Smooth muscle cell (in vitro differentiated cells): ENCODE results near the gene PRKAG2. TPM values are rescaled to one million over a fixed set of nuclear protein-coding genes. Genes with fewer than 3 reads are reported as not detected.

ENCODE experiments used
- DNase-seq: peaks from one replicate; lab custom pipeline; 2025; ENCODE audit not compliant: unreplicated experiment; lab: John Stamatoyannopoulos, UW
- H2AFZ ChIP-seq: fragments of 200-600 bp; sonication (generic); 2 replicates; pipeline ENCODE4 v1.6.0; 2016; ENCODE audit warnings: antibody characterized with exemption, low read depth, mild to moderate bottlenecking
- H3F3A ChIP-seq: fragments of 200-600 bp; sonication (generic); 2 replicates; pipeline ENCODE4 v1.6.0; 2017; ENCODE audit warnings: antibody characterized with exemption, low read depth
- H3K27ac ChIP-seq: fragments of 200-600 bp; sonication (generic); 2 replicates; pipeline ENCODE4 v1.5.1; 2016; ENCODE audit warnings: low read depth, mild to moderate bottlenecking
- H3K27me3 ChIP-seq: fragments of 200-600 bp; sonication (generic); 2 replicates; pipeline ENCODE4 v1.6.1; 2016; ENCODE audit warnings: low read depth, mild to moderate bottlenecking
- H3K36me3 ChIP-seq: fragments of 200-600 bp; sonication (generic); 2 replicates; pipeline ENCODE4 v1.5.1; 2016; ENCODE audit warnings: low read depth
- H3K4me1 ChIP-seq: fragments of 200-600 bp; sonication (generic); 2 replicates; pipeline ENCODE4 v1.5.1; 2016; ENCODE audit warnings: low read depth
- H3K4me2 ChIP-seq: fragments of 200-600 bp; sonication (generic); 2 replicates; pipeline ENCODE4 v1.6.0; 2016; ENCODE audit warnings: mild to moderate bottlenecking
- H3K4me3 ChIP-seq: fragments of 200-600 bp; sonication (generic); 2 replicates; pipeline ENCODE4 v1.5.1; 2016; ENCODE audit warnings: mild to moderate bottlenecking
- H3K79me2 ChIP-seq: fragments of 200-600 bp; sonication (generic); 2 replicates; pipeline ENCODE4 v1.6.0; 2016; ENCODE audit warnings: low read depth, mild to moderate bottlenecking
- H3K9ac ChIP-seq: fragments of 200-600 bp; sonication (generic); 2 replicates; pipeline ENCODE4 v1.6.0; 2016; ENCODE audit warnings: low read depth
- H3K9me3 ChIP-seq: fragments of 200-600 bp; sonication (generic); replicated peaks from 2 replicates; pipeline ENCODE4 v1.5.1; 2016; ENCODE audit warnings: low read depth
- H4K20me1 ChIP-seq: fragments of 200-600 bp; sonication (generic); 2 replicates; pipeline ENCODE4 v1.6.0; 2016; ENCODE audit warnings: low read depth
- WGBS: methylation state at CpG from one replicate; pipeline ENCODE4 v1.1.7; 2016; ENCODE audit warnings: low lambda C conversion rate; 5-methylcytosine and 5-hydroxymethylcytosine counted together
- polyA plus RNA-seq: library from polyadenylated mRNA; unstranded; fragments of >200 nt; fragmentation: Nextera tagmentation; extraction: Ambion mirVana; gene quantifications from 2 replicates; pipeline ENCODE4 v1.2.1, GENCODE V29; 2016
- total RNA-seq: library from RNA; depleted of rRNA; stranded (reverse); fragments of >200 nt; gene quantifications from 2 replicates; pipeline ENCODE4 v1.2.3, GENCODE V29; 2014
- TF ChIP-seq, protein P1 (sequence below): fragments of 200-600 bp; sonication (generic); IDR thresholded peaks from 2 replicates; pipeline ENCODE4 v1.5.1; 2017; ENCODE audit warnings: borderline replicate concordance, mild to moderate bottlenecking, antibody characterized with exemption; ENCODE audit not compliant: insufficient read depth, poor library complexity, severe bottlenecking

The PRKAG2 gene
- total and polyA plus RNA-seq, 2 experiments from 2014 or later = 3.5 to 3.9 TPM

DNA sequence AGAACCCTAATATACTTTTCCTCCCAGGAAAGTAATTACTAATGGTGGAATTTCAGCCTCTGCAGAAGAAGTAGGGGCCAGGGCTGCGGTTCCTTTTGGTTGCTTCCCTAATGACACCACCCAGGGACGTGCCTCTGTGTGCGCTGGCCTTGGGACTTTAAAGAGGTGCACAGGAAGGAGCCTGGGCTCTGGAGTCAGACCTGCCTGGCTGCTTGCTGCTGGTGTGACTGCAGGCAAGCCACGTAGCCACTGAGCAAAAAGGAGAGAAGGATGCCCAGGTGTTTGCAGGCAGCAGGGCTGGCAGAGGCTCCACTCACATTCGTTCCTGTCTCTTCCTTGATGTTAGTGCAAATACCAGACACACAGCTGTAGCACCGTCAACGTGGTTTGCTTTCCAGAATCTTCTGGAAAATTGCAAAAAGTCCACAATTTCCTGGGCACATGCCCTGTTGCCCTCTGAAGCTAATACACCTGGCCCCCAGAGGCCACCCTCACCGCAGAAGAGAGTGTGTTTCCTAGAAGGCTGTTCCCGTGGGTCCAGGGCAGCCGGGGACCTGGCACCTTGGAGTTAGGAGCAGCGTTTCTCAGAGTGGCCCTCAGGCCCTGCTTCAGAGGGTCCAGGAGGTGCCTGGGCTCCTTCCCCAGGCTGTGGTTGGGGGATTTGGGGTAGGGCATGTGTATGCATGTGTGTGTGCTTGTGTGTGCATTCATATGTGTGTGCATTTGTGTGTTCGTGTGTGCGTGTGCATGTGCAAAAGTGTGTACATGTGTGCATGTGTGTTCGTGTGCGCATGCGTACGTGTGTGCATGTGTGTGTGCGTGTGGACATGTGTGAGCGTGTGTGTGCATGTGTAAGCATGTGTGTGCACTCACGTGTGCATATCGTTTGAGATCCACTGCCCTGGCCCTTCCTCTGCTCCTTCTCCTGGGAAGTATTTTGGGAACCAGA, 12.8 kb upstream of the PRKAG2 start:
- Histone ChIP-seq H3F3A (no peaks in the 10 kb centered on the region), H2AFZ (no peak overlapping the region), H3K4me2 (no peak overlapping the region), H3K4me3 (no peak overlapping the region), H3K4me1 (no peaks in the 10 kb centered on the region), H3K9ac (no peak overlapping the region), H3K27ac (no peak overlapping the region), H3K9me3 (no peaks in the 10 kb centered on the region), H3K79me2 (no peaks in the 10 kb centered on the region), H3K36me3 (no peaks in the 10 kb centered on the region), H3K27me3 (peaks cover 26% of the 10 kb centered on the region), H4K20me1 (no peaks in the 10 kb centered on the region)
- 92% methylated on average over 21 of the region's 21 CpGs for WGBS
- DNase-seq = no peak
- TF ChIP-seq, protein P1, sequence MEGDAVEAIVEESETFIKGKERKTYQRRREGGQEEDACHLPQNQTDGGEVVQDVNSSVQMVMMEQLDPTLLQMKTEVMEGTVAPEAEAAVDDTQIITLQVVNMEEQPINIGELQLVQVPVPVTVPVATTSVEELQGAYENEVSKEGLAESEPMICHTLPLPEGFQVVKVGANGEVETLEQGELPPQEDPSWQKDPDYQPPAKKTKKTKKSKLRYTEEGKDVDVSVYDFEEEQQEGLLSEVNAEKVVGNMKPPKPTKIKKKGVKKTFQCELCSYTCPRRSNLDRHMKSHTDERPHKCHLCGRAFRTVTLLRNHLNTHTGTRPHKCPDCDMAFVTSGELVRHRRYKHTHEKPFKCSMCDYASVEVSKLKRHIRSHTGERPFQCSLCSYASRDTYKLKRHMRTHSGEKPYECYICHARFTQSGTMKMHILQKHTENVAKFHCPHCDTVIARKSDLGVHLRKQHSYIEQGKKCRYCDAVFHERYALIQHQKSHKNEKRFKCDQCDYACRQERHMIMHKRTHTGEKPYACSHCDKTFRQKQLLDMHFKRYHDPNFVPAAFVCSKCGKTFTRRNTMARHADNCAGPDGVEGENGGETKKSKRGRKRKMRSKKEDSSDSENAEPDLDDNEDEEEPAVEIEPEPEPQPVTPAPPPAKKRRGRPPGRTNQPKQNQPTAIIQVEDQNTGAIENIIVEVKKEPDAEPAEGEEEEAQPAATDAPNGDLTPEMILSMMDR = no peak

DNA sequence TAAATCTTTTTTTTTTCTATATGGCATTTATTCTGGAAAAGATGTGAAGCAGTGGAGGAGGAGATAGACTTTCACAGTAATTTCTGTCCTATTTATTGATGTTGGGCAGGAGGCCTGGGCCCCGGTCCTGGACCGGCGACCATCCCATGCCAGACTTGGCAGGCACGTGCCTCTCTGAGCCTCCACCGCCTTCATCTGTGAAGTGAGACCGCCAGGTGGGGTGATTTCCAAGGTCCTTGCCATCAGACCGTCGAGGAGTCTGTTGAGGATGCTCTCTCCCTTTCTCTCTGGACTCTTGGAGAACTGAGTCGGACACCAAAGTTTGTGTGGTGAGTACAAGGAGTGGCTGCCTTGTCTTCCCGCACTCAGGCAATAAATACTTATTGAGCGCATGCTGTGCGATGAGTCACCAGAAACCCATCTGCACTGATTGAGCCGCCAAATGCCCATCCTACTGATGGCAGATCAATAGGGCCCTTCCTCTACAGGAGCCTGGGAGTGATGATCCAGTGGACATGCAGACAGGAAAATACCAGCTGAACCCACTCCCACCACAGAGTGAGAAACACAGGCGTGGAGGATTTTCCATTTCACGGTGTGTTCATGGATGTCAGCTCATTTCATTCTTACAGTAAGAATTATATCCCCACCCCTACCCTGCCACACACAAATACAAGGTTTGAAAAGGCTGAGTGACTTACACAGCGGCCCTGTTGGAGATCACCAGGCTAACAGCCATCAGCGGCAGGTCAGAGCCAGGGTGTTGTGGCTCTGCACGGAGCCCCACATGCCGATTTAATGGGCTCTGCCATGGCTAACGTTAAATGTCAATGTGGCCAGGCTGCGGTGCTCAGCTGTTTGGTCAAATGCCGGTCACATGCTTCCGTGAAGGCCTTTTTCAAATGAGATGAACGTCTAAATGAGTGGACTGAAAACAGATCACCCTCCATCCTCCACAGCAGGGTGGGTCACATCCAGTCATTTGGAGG, 11.5 kb upstream of the PRKAG2 start:
- Histone ChIP-seq H3K27ac (no peak overlapping the region), H3K9me3 (no peaks in the 10 kb centered on the region), H4K20me1 (no peaks in the 10 kb centered on the region), H3K36me3 (no peaks in the 10 kb centered on the region), H3F3A (no peaks in the 10 kb centered on the region), H3K4me2 (no peak overlapping the region), H2AFZ (no peak overlapping the region), H3K4me3 (no peak overlapping the region), H3K79me2 (no peaks in the 10 kb centered on the region), H3K9ac (no peak overlapping the region), H3K4me1 (no peaks in the 10 kb centered on the region), H3K27me3 (peaks cover 39% of the 10 kb centered on the region)
- WGBS = 73% methylated on average over 24 of the region's 24 CpGs
- TF ChIP-seq, protein P1 = no peak
- no peak for DNase-seq

DNA sequence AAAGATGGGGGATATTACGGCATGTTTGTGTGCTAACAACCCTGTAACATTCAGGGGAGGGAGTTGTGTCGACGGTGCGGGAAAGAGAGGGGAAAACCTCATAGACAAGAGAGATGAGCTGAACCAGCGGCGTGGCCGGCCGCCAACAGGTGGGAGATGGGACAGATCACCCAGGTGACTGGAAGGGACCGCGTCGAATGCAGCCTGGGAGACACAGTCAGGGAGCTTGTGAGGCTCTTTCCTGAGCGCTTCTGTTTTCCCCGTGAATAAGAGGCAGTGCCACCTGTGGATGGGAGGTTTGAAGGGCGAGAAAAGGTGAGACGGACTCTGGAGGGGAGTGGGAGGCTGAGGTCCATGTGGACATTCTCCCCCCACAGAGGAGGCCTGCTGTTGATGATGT, 9.9 kb upstream of the PRKAG2 start:
- H3K36me3 ChIP-seq = no peaks in the 10 kb centered on the region
- no peaks in the 10 kb centered on the region for H4K20me1 ChIP-seq
- no peak overlapping the region for H3K9ac ChIP-seq
- H3K9me3 ChIP-seq = no peaks in the 10 kb centered on the region
- no peaks in the 10 kb centered on the region for H3K4me1 ChIP-seq
- no peaks in the 10 kb centered on the region for H3F3A ChIP-seq
- no peak overlapping the region for H2AFZ ChIP-seq
- DNase-seq = no peak
- 75% methylated on average over 15 of the region's 15 CpGs for WGBS
- H3K4me3 ChIP-seq = no peak overlapping the region
- H3K27me3 ChIP-seq = peaks cover 55% of the 10 kb centered on the region
- no peak overlapping the region for H3K4me2 ChIP-seq
- no peaks in the 10 kb centered on the region for H3K79me2 ChIP-seq
- TF ChIP-seq, protein P1 = no peak
- no peak overlapping the region for H3K27ac ChIP-seq
